Astrocyte (in vitro differentiated cells and primary cell): ENCODE results near the gene PKP3. TPM values are rescaled to one million over a fixed set of nuclear protein-coding genes. Genes with fewer than 3 reads are reported as not detected.

Experiments used
- DNase-seq: peaks from one replicate; pipeline ENCODE4 v3.0.0-alpha.2; 2010; ENCODE audit warnings: low read depth
- FAIRE-seq: peaks from 2 replicates; lab custom pipeline; 2011; peaks lifted over from hg19 to GRCh38; lab: Jason Lieb, UNC
- H2AFZ ChIP-seq: 2 replicates; pipeline ENCODE4 v1.6.0; 2012; ENCODE audit warnings: low read depth, low read length, inconsistent platforms
- H3K27ac ChIP-seq: 2 replicates; pipeline ENCODE4 v1.5.1; 2011; ENCODE audit warnings: low read depth, low read length, inconsistent platforms
- H3K27me3 ChIP-seq: 2 replicates; pipeline ENCODE4 v1.6.0; 2011; ENCODE audit warnings: low read length, inconsistent platforms; ENCODE audit not compliant: insufficient read depth
- H3K36me3 ChIP-seq: 2 replicates; pipeline ENCODE4 v1.5.1; 2011; ENCODE audit warnings: low read length, inconsistent platforms; ENCODE audit not compliant: insufficient read depth
- H3K4me1 ChIP-seq: 2 replicates; pipeline ENCODE4 v1.5.1; 2011; ENCODE audit warnings: low read length, inconsistent platforms; ENCODE audit not compliant: insufficient read depth
- H3K4me2 ChIP-seq: 2 replicates; pipeline ENCODE4 v1.6.0; 2012; ENCODE audit warnings: low read length, inconsistent platforms
- H3K4me3 ChIP-seq: 2 replicates; pipeline ENCODE4 v1.5.1; 2011; ENCODE audit warnings: low read depth, mild to moderate bottlenecking, low read length, inconsistent platforms; ENCODE audit not compliant: insufficient read depth
- H3K79me2 ChIP-seq: 2 replicates; pipeline ENCODE4 v1.6.0; 2012; ENCODE audit warnings: mild to moderate bottlenecking, low read length, inconsistent platforms; ENCODE audit not compliant: insufficient read depth
- H3K9ac ChIP-seq: 2 replicates; pipeline ENCODE4 v1.6.0; 2012; ENCODE audit warnings: mild to moderate bottlenecking, low read length, inconsistent platforms
- H3K9me3 ChIP-seq: 2 replicates; pipeline ENCODE4 v1.5.1; 2012; ENCODE audit warnings: low read depth, mild to moderate bottlenecking, low read length, inconsistent platforms; ENCODE audit not compliant: insufficient read depth
- H4K20me1 ChIP-seq: 2 replicates; pipeline ENCODE4 v1.6.0; 2012; ENCODE audit warnings: low read length, inconsistent platforms; ENCODE audit not compliant: insufficient read depth
- H3K27ac Mint-ChIP-seq: one replicate; pipeline ENCODE4 v1.8.0; 2021; ENCODE audit warnings: mild to moderate bottlenecking, mixed read lengths; ENCODE audit not compliant: unreplicated experiment
- H3K27me3 Mint-ChIP-seq: one replicate; pipeline ENCODE4 v1.8.0; 2021; ENCODE audit warnings: low read depth, mixed read lengths; ENCODE audit not compliant: unreplicated experiment
- H3K36me3 Mint-ChIP-seq: one replicate; pipeline ENCODE4 v1.8.0; 2021; ENCODE audit warnings: low read depth, mixed read lengths; ENCODE audit not compliant: unreplicated experiment
- H3K4me1 Mint-ChIP-seq: one replicate; pipeline ENCODE4 v1.8.0; 2021; ENCODE audit warnings: low read depth, mixed read lengths; ENCODE audit not compliant: unreplicated experiment
- H3K4me3 Mint-ChIP-seq: one replicate; pipeline ENCODE4 v1.8.0; 2021; ENCODE audit warnings: mild to moderate bottlenecking, moderate library complexity, mixed read lengths; ENCODE audit not compliant: unreplicated experiment
- H3K9me3 Mint-ChIP-seq: one replicate; pipeline ENCODE4 v1.8.0; 2021; ENCODE audit warnings: mild to moderate bottlenecking, mixed read lengths; ENCODE audit not compliant: unreplicated experiment
- EZH2 ChIP-seq: IDR thresholded peaks from 2 replicates; pipeline ENCODE4 v1.6.1; 2012; ENCODE audit warnings: mild to moderate bottlenecking, low read length, inconsistent platforms; ENCODE audit not compliant: insufficient read depth
- total RNA-seq: library from RNA; stranded (reverse); gene quantifications from 2 replicates; pipeline ENCODE4 v1.2.1, GENCODE V29; 2021
- TF ChIP-seq, protein P1 (sequence below): IDR thresholded peaks from 2 replicates; pipeline ENCODE4 v1.5.1; 2011; ENCODE audit warnings: low read depth, mild to moderate bottlenecking, inconsistent platforms, low read length, moderate library complexity; ENCODE audit not compliant: insufficient read depth

Gene PKP3
- total RNA-seq, 1 donor from 2014 or later, result 2.1 TPM

DNA sequence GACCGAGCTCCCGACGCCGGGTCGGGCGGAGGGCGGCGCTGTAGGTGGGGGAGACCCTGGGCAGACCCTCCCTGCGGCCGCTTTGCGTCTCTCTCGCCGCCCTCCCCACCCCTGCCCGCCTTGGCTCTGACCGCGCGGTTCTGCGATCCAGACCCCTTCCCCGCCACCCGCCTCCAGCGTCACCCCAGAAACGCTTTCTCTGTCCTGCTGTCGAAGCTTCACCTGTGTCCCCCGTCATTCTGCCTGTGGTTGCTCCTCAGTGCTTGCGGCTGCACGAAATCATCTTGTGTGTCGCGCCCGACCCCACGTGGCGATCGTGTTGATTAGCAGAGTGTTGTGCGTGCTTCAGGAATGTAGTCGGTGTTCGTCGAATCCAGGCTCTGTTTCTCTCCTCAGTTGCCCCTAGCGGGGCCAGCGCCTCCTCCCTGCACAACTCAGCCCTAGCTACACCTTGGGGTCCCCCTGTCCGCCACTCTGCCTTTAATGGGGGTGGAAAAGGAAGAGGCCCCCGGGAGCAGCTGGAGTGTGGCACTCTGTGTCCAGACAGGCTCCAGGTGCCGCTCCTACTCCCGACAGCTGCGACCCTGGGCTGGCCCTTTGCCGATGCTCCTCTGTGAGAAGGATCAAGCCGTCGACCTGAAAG, 56.9 kb downstream of the PKP3 start:
- peak overlapping the region; percentile 88 for H2AFZ ChIP-seq
- peak; percentile 52 for FAIRE-seq
- H3K36me3 ChIP-seq, result peaks cover 7% of the 10 kb centered on the region
- Mint-ChIP-seq H3K4me3 (peak overlapping the region; percentile 96), H3K9me3 (peaks cover 2% of the 10 kb centered on the region), H3K36me3 (peaks cover 16% of the 10 kb centered on the region), H3K27ac (peak overlapping the region; percentile 95), H3K4me1 (peaks cover 7% of the 10 kb centered on the region), H3K27me3 (no peaks in the 10 kb centered on the region)
- peak overlapping the region; percentile 36 for H3K27ac ChIP-seq
- H4K20me1 ChIP-seq, result peaks cover 46% of the 10 kb centered on the region
- peak overlapping the region; percentile 84 for H3K4me3 ChIP-seq
- H3K9ac ChIP-seq, result peak overlapping the region; percentile 86
- TF ChIP-seq EZH2, result no peak
- TF ChIP-seq, protein P1, sequence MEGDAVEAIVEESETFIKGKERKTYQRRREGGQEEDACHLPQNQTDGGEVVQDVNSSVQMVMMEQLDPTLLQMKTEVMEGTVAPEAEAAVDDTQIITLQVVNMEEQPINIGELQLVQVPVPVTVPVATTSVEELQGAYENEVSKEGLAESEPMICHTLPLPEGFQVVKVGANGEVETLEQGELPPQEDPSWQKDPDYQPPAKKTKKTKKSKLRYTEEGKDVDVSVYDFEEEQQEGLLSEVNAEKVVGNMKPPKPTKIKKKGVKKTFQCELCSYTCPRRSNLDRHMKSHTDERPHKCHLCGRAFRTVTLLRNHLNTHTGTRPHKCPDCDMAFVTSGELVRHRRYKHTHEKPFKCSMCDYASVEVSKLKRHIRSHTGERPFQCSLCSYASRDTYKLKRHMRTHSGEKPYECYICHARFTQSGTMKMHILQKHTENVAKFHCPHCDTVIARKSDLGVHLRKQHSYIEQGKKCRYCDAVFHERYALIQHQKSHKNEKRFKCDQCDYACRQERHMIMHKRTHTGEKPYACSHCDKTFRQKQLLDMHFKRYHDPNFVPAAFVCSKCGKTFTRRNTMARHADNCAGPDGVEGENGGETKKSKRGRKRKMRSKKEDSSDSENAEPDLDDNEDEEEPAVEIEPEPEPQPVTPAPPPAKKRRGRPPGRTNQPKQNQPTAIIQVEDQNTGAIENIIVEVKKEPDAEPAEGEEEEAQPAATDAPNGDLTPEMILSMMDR, result no peak
- H3K4me1 ChIP-seq, result peaks cover 8% of the 10 kb centered on the region
- peak overlapping the region; percentile 100 for H3K4me2 ChIP-seq
- H3K9me3 ChIP-seq, result no peaks in the 10 kb centered on the region
- H3K27me3 ChIP-seq, result no peaks in the 10 kb centered on the region
- DNase-seq, result peak; percentile 45
- H3K79me2 ChIP-seq, result peaks cover 60% of the 10 kb centered on the region

DNA sequence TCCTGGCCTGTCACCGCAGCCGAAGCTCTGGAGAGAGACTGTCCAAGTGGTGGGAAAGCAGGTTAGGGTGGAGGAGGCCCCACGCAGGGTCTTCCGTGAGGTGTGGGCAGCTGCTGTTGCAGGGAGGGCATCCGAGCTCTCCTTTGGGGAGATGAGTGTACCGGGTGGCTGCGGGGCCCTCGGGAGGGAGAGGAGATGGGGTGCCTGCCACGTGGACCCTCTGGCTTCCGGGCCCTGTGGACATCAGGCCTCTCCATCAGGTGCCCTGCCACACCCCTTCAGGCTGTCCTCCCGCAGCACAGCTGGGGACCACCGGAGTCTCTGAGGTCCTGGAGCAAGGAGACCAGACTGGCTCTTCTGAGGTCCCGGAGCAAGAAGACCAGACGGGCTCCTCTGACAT, 57.7 kb downstream of the PKP3 start:
- Histone ChIP-seq H3K4me3 (no peak overlapping the region), H3K9ac (peak overlapping the region; percentile 86), H3K27me3 (no peaks in the 10 kb centered on the region), H3K9me3 (no peaks in the 10 kb centered on the region), H4K20me1 (peaks cover 52% of the 10 kb centered on the region), H2AFZ (no peak overlapping the region), H3K79me2 (peaks cover 68% of the 10 kb centered on the region), H3K27ac (no peak overlapping the region), H3K4me1 (peaks cover 8% of the 10 kb centered on the region), H3K4me2 (peak overlapping the region; percentile 100), H3K36me3 (peaks cover 7% of the 10 kb centered on the region)
- peaks cover 6% of the 10 kb centered on the region for H3K4me1 Mint-ChIP-seq
- no peak for DNase-seq
- H3K27me3 Mint-ChIP-seq, result no peaks in the 10 kb centered on the region
- no peak for FAIRE-seq
- peaks cover 17% of the 10 kb centered on the region for H3K36me3 Mint-ChIP-seq
- peak overlapping the region; percentile 95 for H3K27ac Mint-ChIP-seq
- no peak for TF ChIP-seq EZH2
- TF ChIP-seq, protein P1, result no peak
- H3K9me3 Mint-ChIP-seq, result peaks cover 2% of the 10 kb centered on the region
- peak overlapping the region; percentile 96 for H3K4me3 Mint-ChIP-seq

DNA sequence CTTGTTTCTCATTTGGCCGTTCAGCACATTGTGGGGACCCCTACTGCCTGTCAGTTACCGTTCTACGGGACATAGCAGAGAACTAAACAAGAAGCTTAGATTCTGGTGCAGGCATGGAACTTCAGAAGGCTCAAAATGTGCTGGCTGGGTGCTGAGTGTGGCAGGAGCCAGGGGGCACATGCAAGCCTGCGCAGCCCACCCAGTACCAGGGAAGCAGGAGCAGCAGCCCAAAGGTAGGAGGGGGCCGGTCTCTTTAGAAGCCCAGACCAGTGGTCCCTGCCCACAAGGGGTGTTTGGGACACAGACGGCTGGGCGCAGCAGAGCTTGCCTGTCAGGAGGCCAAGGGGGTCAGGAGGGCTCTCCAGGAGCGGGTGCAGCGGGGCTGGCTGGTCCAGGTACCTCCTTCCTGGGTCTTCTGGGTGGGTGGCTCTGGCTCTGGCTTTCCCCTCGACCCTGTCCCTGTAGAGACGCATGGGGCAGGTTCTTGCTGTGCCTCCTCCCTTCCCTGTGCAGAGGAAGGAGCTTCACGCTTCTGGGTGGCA, 58.3 kb downstream of the PKP3 start:
- Mint-ChIP-seq H3K36me3 (peaks cover 18% of the 10 kb centered on the region), H3K4me1 (peaks cover 6% of the 10 kb centered on the region), H3K4me3 (peak overlapping the region; percentile 69), H3K27me3 (no peaks in the 10 kb centered on the region), H3K9me3 (peaks cover 2% of the 10 kb centered on the region), H3K27ac (no peak overlapping the region)
- FAIRE-seq, result no peak
- TF ChIP-seq EZH2, result no peak
- TF ChIP-seq, protein P1, result no peak
- no peak for DNase-seq
- no peaks in the 10 kb centered on the region for H3K27me3 ChIP-seq
- H3K9ac ChIP-seq, result no peak overlapping the region
- H3K4me2 ChIP-seq, result no peak overlapping the region
- H2AFZ ChIP-seq, result no peak overlapping the region
- H3K9me3 ChIP-seq, result no peaks in the 10 kb centered on the region
- no peak overlapping the region for H3K27ac ChIP-seq
- peaks cover 7% of the 10 kb centered on the region for H3K36me3 ChIP-seq
- peaks cover 73% of the 10 kb centered on the region for H3K79me2 ChIP-seq
- H4K20me1 ChIP-seq, result peaks cover 57% of the 10 kb centered on the region
- H3K4me3 ChIP-seq, result no peak overlapping the region
- peaks cover 8% of the 10 kb centered on the region for H3K4me1 ChIP-seq
